Left ventricle myocardium superior (tissue), 1 donor: ENCODE measurements around the gene LZTS3. TPM values are rescaled to one million over a fixed set of nuclear protein-coding genes. Genes with fewer than 3 reads are reported as not detected.
"Not testable (repeated sequence)": the region's sequence is repeated elsewhere in the genome, so short reads cannot be mapped to it uniquely, and the experiment has no call there.

Source experiments
- ATAC-seq: fragments of 200-7000 bp; cut with Tn5 transposase; one replicate; pipeline ENCODE4 v1.9.1; 2020; ENCODE audit warnings: mild to moderate bottlenecking, moderate library complexity
- DNase-seq: peaks from one replicate; pipeline ENCODE4 v3.0.0-alpha.2; 2020
- intact Hi-C: fragments of 100-400 bp; cut with micrococcal nuclease; formaldehyde crosslinking; loops from one replicate; pipeline ENCODE4 v1.11.0; 2022
- total RNA-seq: library from RNA; stranded (reverse); fragmentation: NEBNext Ultra II Directional; extraction: Animal tissue kit (Norgen Biotek cat#: 25700); gene quantifications from one replicate; pipeline ENCODE4 v1.2.1, GENCODE V29; 2021
- donor health status: DM: no; HTN: yes; CAD: no; lungs with severe emphysema.

The LZTS3 gene
- total RNA-seq, 1 donor from 2014 or later, result 17.6 TPM

DNA sequence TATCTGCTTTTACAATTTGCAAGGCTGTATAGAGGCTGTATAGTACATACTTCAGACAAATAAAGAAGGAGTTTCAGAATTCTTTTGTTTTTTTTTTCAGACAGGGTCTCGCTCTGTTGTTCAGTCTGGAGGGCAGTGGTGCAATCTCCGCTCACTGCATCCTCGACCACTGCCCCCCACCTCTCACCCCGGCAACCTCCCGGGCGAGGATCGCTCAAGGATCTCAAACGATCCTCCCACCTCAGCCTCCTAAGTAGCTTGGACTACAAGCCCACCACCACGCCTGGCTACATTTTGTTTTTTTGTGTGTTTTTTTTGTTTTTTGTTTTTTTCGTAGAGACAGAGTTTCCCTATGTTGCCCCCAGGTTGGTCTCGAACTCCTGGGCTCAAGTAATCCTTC lies 15.5 kb downstream of the LZTS3 start:
- ATAC-seq (no peak), DNase-seq (no peak)
- intact Hi-C loops, result no loop called here

DNA sequence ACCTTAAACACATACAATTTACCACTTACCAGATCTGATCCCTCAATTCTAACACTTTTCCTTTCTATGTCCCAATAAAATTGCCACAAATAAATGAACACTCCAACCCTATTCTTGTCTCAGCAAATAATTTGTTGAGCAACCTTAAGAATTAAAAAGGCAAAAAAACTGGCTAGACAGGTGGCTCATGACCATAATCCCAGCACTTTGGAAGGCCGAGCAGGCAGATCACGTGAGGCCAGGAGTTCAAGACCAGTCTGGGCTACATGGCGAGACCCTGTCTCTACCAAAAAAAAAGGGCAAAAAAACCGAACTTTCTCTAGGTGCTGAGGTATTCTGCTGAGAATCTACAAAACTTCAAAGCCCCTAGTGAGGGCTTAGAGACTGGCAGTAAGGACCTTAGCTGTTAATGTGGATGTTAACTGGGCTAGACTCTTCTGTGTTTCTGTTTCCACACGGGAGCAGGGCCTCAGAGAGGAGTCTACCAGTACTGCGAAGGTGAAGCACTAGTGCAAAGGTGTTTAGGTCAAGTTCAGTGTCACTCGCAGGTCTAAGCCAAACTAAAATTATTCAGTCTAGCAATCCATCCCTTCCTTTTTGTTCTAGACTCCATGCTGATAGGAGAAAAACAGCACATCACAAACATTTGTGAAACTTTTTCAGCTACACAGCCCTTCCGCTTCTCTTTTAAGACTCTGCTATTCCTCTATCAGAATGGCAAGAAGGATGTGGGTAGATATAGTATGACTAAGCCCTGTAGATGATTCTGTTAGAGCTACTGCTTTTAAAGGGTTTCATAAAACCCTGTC lies 16.3 kb downstream of the LZTS3 start:
- no peak for ATAC-seq
- DNase-seq, result no peak
- intact Hi-C loops, result no loop called here

DNA sequence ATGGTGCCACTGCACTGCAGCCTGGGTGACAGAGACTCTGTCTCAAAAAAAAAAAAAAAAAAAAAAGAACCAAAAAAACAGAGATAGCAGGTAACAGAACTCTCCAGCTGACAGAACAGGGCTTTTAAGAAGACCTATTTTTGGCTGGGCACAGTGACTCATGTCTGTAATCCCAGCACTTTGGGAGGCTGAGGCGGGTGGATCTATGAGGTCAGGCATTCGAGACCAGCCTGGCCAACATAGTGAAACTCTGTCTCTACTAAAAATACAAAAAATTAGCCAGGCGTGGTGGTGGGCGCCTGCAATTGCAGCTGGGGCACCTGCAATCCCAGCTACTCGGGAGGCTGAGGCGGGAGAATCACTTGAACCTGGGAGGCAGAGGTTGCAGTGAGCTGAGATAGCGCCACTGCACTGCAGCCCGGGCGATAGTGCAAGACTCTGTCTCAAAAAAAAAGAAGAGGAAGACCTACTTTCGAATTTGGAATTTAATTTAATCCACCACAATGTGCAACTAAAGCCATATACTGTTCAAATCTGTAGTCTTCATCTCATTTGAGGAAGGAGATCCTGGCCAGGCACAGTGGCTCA lies 21.2 kb downstream of the LZTS3 start:
- intact Hi-C loops, DNase-seq: not testable (repeated sequence)

DNA sequence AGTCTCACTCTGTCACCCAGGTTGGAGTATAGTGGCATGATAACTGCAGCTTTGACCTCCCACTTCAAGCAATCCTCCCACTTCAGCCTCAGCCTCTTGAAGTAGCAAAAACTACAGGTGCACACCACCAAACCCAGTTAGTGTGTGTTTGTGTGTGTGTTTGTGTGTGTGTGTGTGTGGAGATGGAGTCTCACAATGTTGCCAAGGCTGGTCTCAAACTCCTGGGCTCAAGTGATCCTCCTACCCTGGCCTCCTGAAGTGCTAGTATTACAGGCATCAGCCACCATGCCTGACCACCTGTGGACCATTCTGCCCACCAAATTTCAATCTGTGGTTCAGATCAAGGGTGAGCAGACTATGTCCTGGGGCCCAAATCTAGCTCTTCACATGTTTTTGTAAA lies 22.4 kb downstream of the LZTS3 start:
- no peak for ATAC-seq
- no peak for DNase-seq
- intact Hi-C loops, result no loop called here

More for the DNA sequence above, 21.2 kb downstream of the LZTS3 start:
- peak; percentile 75 for ATAC-seq

- no peak for DNase-seq
- ATAC-seq, result peak; percentile 29
- intact Hi-C loops, result no loop called here
These were observed 26.5 kb downstream of the LZTS3 start for GRCh38 chr20:3146732-3147341.

GRCh38 chr20:3141757-3142156 lies 31.6 kb downstream of the LZTS3 start:
- intact Hi-C loops, result no loop called here
- ATAC-seq, result no peak

DNA sequence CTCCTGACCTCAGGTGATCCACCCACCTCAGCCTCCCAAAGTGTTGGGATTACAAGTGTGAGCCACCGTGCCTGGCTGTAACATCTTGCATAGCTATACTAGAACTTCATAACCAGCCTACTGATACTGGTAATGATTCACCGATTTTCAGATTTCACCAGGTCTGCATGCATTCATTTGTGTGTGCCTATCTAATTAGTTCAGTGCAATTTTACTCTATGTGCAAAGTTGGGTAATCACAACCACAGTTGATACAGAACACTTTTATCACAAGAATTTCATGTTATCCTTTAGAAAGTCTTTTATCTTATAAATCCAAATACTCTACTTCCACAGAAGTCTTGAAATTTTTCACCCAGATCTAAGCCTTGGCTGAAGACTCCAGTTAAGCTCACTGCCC lies 35.9 kb downstream of the LZTS3 start:
- ATAC-seq (no peak), DNase-seq (no peak)
- intact Hi-C loops, result no loop called here

More at GRCh38 chr20:3141757-3142156, 31.6 kb downstream of the LZTS3 start:
- no peak for DNase-seq

- ATAC-seq (no peak), DNase-seq (no peak)
- intact Hi-C loops, result no loop called here
These were observed 37.8 kb downstream of the LZTS3 start for GRCh38 chr20:3135507-3136070.

- intact Hi-C loops, result no loop called here
- ATAC-seq (no peak), DNase-seq (no peak)
These were observed 39.2 kb downstream of the LZTS3 start for GRCh38 chr20:3134151-3134550.

DNA sequence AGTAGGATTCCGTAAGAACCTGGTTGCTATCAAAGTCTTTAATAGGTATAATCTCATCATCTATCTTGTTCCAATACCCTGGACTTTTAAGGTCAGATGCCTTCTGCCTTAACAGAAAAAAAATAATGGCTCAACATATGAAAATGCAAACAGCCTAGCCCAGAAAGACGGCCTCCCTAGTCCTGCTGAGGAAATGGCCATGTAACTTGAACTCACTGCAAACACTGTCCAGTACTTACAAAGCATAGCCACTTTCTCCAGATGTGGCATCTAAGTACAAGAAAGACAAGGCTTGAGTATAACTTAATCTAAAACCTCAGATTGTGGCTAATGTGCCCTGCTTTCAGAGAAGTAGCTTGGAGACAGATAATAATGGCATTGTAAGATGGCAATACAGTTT lies 40.2 kb downstream of the LZTS3 start:
- intact Hi-C loops, result no loop called here
- no peak for DNase-seq
- ATAC-seq, result no peak

DNA sequence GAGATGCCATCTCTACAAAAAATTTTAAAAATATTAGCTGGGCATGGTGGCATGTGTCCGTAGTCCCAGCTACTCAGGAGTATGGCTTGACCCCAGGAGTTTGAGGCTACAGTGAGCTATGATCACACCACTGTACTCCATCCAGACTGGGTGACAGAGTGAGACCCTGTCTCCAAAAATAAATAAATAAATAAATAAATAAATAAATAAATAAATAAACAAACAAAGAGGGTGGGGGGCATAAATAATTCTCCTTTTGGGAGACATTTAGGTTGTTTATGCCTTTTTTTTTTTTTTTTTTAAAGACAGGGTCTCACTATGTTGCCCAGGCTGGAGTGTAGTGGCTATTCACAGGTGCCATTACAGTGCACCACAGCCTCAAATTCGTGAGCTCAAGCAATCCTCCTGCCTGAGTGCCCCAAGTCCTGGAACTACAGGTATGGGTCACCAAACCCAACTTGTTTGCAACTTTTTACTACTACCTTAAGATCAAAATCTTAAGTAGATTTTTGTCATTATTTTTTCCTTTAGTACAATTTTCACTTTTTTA lies 43.2 kb downstream of the LZTS3 start:
- no peak for DNase-seq
- no peak for ATAC-seq
- intact Hi-C loops, result no loop called here

- peak; percentile 21 for ATAC-seq
- intact Hi-C loops, result no loop called here
These were observed 44.3 kb downstream of the LZTS3 start for GRCh38 chr20:3129094-3129493.

DNA sequence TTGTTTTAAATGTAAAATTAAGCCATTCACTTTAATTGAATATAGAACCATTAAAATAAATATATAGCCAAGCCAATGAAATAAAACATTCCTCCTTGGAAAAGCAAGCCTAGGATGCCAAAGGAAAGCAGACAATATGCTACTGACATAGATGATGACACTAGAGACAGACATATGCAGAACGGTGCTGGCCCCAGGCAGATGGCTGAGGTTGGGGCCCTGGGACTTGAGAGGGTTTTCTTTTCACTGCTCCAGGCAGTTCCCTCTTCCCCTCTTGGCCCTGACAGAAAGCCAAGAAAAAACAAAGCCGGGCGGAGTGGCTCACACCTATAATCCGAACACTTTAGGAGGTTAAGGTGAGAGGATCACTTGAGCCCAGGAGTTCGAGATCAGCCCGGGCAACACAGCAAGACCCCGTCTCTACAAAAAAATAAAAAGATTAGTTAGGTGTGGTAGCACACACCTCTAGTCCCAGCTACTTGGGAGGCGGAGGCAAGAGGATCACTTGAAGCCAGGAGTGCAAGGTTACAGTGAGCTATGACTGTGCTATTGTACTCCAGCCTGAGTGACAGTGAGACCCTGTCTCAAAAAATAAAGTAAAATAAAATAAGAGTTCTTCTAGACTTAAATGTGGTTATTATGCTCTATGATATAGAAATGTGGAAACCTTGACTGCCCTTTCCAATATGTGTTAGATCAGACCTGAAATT lies 44.9 kb downstream of the LZTS3 start:
- peak; percentile 25 for ATAC-seq
- DNase-seq, result no peak
- intact Hi-C loops, result no loop called here

More at GRCh38 chr20:3129094-3129493, 44.3 kb downstream of the LZTS3 start:
- no peak for DNase-seq

DNA sequence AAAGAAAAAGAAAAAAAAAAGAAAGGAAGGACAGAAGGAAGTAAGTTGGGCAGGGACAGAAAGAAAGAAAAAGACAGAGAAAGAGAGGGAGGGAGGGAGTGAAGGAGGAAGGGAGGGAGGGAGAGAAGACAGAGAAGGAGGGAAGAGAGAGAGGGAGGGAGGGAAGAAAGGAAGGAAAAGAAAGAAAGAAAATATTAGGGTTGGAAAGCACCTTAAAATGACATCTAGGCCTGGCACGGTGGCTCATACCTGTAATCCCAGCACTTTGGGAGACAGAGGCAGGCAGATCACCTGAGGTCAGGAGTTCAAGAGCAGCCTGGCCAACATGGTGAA lies 46.9 kb downstream of the LZTS3 start:
- DNase-seq (no peak), ATAC-seq (no peak)
- intact Hi-C loops, result no loop called here

DNA sequence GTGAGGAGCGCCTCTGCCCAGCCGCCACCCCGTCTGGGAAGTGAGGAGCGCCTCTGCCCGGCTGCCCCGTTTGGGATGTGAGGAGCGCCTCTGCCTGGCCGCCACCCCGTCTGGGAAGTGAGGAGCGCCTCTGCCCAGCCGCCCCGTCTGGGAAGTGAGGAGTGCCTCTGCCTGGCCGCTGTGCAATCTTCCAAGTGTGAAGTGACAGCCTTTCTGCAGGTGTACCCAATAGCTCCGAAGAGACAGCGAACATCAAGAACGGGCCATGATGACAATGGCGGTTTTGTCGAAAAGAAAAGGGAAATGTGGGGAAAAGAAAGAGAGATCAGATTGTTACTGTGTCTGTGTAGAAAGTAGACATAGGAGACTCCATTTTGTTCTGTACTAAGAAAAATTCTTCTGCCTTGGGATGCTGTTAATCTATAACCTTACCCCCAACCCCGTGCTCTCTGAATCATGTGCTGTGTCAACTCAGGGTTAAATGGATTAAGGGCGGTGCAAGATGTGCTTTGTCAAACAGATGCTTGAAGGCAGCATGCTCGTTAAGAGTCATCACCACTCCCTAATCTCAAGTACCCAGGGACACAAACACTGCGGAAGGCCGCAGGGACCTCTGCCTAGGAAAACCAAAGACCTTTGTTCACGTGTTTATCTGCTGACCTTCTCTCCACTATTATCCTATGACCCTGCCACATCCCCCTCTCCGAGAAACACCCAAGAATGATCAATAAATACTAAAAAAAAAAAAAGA lies 47.4 kb downstream of the LZTS3 start:
- ATAC-seq, intact Hi-C loops: not testable (repeated sequence)

DNA sequence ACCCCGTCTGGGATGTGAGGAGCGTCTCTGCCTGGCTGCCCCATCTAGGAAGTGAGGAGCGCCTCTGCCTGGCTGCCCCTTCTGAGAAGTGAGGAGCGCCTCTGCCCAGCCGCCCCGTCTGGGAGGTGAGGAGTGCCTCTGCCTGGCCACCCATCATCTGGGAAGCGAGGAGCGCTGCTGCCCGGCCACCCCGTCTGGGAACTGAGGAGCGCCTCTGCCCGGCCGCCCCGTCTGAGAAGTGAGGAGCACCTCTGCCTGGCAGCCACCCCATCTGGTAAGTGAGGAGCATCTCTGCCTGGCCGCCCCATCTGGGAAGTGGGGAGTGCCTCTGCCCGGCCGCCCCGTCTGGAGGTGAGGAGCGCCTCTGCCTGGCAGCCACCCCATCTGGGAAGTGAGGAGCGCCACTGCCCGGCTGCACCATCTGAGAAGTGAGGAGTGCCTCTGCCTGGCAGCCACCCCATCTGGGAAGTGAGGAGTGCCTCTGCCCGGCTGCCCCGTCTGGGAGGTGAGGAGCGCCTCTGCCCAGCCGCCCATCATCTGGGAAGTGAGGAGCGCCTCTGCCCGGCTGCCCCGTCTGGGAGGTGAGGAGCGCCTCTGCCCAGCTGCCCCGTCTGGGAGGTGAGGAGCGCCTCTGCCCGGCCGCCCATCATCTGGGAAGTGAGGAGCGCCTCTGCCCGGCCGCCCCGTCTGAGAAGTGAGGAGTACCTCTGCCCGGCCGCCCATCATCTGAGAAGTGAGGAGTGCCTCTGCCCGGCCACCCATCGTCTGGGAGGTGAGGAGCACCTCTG lies 48.4 kb downstream of the LZTS3 start:
- intact Hi-C loops, DNase-seq, ATAC-seq: not testable (repeated sequence)

More for the DNA sequence above, 47.4 kb downstream of the LZTS3 start:
- not testable (repeated sequence) for DNase-seq

DNA sequence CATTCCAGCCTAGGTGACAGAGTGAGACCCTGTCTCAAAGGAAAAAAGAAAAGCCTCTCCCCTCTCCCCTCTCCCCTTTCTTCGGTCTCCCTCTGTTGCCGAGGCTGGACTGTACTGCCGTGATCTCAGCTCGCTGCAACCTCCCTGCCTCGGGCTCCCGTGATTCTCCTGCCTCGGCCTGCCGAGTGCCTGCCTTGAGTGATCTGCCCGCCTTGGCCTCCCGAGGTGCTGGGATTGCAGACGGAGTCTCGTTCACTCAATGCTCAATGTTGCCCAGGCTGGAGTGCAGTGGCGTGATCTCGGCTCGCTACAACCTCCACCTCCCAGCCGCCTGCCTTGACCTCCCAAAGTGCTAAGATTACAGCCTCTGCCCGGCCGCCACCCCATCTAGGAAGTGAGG lies 49.2 kb downstream of the LZTS3 start:
- intact Hi-C loops, DNase-seq, ATAC-seq: not testable (repeated sequence)

- DNase-seq, result no peak
- ATAC-seq, result no peak
- intact Hi-C loops, result no loop called here
These were observed 49.8 kb downstream of the LZTS3 start for GRCh38 chr20:3123542-3123941.
